HepG2 (cell line): ENCODE measurements around the gene ZNF624. TPM values are rescaled to one million over a fixed set of nuclear protein-coding genes. Genes with fewer than 3 reads are reported as not detected.
A peak's percentile ranks its signal among the peaks of the same experiment; 100 is the strongest.

Source experiments
- ATAC-seq: fragments of 200-7000 bp; cut with Tn5 transposase; 3 replicates; pipeline ENCODE4 v1.9.1; 2020; ENCODE audit warnings: mild to moderate bottlenecking, moderate library complexity
- BruUV-seq: library from RNA; stranded (reverse); fragments of 400-500 nt; replicated peaks from 2 replicates; lab custom pipeline; 2021; lab: Mats Ljungman, UMichigan
- CTCF ChIA-PET: fragments of 300-600 bp; formaldehyde crosslinking; extraction: SDS; loops from one replicate; lab custom pipeline; 2021; ENCODE audit warnings: low total read pairs, inconsistent platforms, low intra/inter-chr PET ratio; lab: Yijun Ruan, JAX
- POLR2A ChIA-PET: fragments of 350-600 bp; sonication (Branson Sonifier 250); formaldehyde crosslinking; loops from one replicate; lab custom pipeline; 2020; ENCODE audit warnings: antibody characterized with exemption, inconsistent platforms; lab: Yijun Ruan, JAX
- DNase-seq: peaks from one replicate; pipeline ENCODE4 v3.0.0-alpha.2; 2015; ENCODE audit warnings: low spot score
- FAIRE-seq: peaks from 3 replicates; lab custom pipeline; 2011; peaks lifted over from hg19 to GRCh38; lab: Jason Lieb, UNC
- H2AFZ ChIP-seq: one replicate; pipeline ENCODE4 v1.6.1; 2011; ENCODE audit warnings: low read length, inconsistent platforms
- H3K27ac ChIP-seq: fragments of 300-600 bp; 3 replicates; pipeline ENCODE4 v1.8.0; 2011; ENCODE audit warnings: mixed run types, mild to moderate bottlenecking, mixed read lengths, low read length, inconsistent platforms; ENCODE audit not compliant: insufficient read depth; ENCODE audit errors: extremely low read length
- H3K27me3 ChIP-seq, 2 experiments: fragments of 200-600 bp in 1 of 2; 2 replicates in 1 of 2; 3 replicates in 1 of 2; pipeline versions ENCODE4 v1.6.0 to v1.8.0; 2011; ENCODE audit warnings: low read length in 2 of 2, mild to moderate bottlenecking in 2 of 2, moderate library complexity in 2 of 2, inconsistent platforms in 1 of 2; ENCODE audit not compliant: insufficient read depth in 2 of 2, control insufficient read depth in 1 of 2
- H3K36me3 ChIP-seq, 2 experiments: fragments of 200-600 bp in 1 of 2; replicated peaks in 1 of 2; 2 replicates in 1 of 2; 3 replicates in 1 of 2; pipeline versions ENCODE4 v1.5.1 to v1.8.0; 2011; ENCODE audit warnings: low read length in 2 of 2, inconsistent platforms in 1 of 2; ENCODE audit not compliant: insufficient read depth in 2 of 2, control insufficient read depth in 1 of 2
- H3K4me1 ChIP-seq: 2 replicates; pipeline ENCODE4 v1.5.1; 2012; ENCODE audit warnings: low read length, inconsistent platforms; ENCODE audit not compliant: insufficient read depth
- H3K4me2 ChIP-seq: 2 replicates; pipeline ENCODE4 v1.6.0; 2011; ENCODE audit warnings: low read depth, low read length, inconsistent platforms
- H3K4me3 ChIP-seq, 3 experiments: fragments of 200-600 bp in 1 of 3; sonication (generic), shearing (Covaris generic) in 1 of 3; replicated peaks in 1 of 3; 2 replicates each; pipeline ENCODE4 v1.5.1; 2011 to 2016; ENCODE audit warnings: low read length in 3 of 3, inconsistent platforms in 2 of 3, low read depth in 2 of 3, mild to moderate bottlenecking in 2 of 3, control low read depth in 1 of 3, mixed read lengths in 1 of 3; ENCODE audit not compliant: insufficient read depth in 1 of 3
- H3K79me2 ChIP-seq: one replicate; pipeline ENCODE4 v1.6.1; 2011; ENCODE audit warnings: low read length, inconsistent platforms; ENCODE audit not compliant: insufficient read depth
- H3K9ac ChIP-seq: 2 replicates; pipeline ENCODE4 v1.6.0; 2011; ENCODE audit warnings: mild to moderate bottlenecking, low read depth, low read length, inconsistent platforms; ENCODE audit not compliant: insufficient read depth
- H3K9me3 ChIP-seq: 2 replicates; pipeline ENCODE4 v1.5.1; 2012; ENCODE audit warnings: mild to moderate bottlenecking, low read length
- H4K20me1 ChIP-seq: 2 replicates; pipeline ENCODE4 v1.6.0; 2011; ENCODE audit warnings: inconsistent platforms, mild to moderate bottlenecking, low read length, moderate library complexity; ENCODE audit not compliant: insufficient read depth
- ARID5B ChIP-seq: IDR thresholded peaks from 2 replicates; pipeline ENCODE4 v1.4.0; 2020; ENCODE audit warnings: mild to moderate bottlenecking, missing genetic modification reagents
- ATF7 ChIP-seq, 2 experiments: fragments of 450-650 bp in 1 of 2; sonication (generic) in 1 of 2; formaldehyde crosslinking in 1 of 2; IDR thresholded peaks; 2 replicates each; pipeline versions ENCODE4 v1.4.0 to v1.6.1; 2016 to 2020; ENCODE audit warnings: antibody characterized with exemption in 1 of 2, mild to moderate bottlenecking in 1 of 2, missing genetic modification reagents in 1 of 2
- CREB1 ChIP-seq, 2 experiments: fragments of 450-650 bp in 1 of 2; IDR thresholded peaks; 2 replicates each; pipeline ENCODE4 v1.6.1; 2016 to 2017; ENCODE audit warnings: control low read depth in 1 of 2, mild to moderate bottlenecking in 1 of 2, missing compliant biosample characterization in 1 of 2, missing genetic modification characterization in 1 of 2
- FOXK1 ChIP-seq: sonication (generic); formaldehyde crosslinking; IDR thresholded peaks from 2 replicates; pipeline ENCODE4 v1.4.0; 2020; ENCODE audit warnings: low read depth, missing genetic modification reagents, borderline replicate concordance
- HDAC1 ChIP-seq: sonication (generic); formaldehyde crosslinking; IDR thresholded peaks from 2 replicates; pipeline ENCODE4 v1.5.1; 2020; ENCODE audit warnings: mild to moderate bottlenecking, missing genetic modification reagents
- MEF2D ChIP-seq: sonication (generic); formaldehyde crosslinking; IDR thresholded peaks from 2 replicates; pipeline ENCODE4 v1.5.1; 2020; ENCODE audit warnings: mild to moderate bottlenecking, missing genetic modification reagents
- TGIF2 ChIP-seq: IDR thresholded peaks from 2 replicates; pipeline ENCODE4 v1.6.1; 2016; ENCODE audit warnings: control low read depth, missing compliant biosample characterization
- WGBS: methylation state at CpG from one replicate; pipeline ENCODE4 v1.1.6; 2017; ENCODE audit warnings: low lambda C conversion rate; 5-methylcytosine and 5-hydroxymethylcytosine counted together
- in situ Hi-C: cut with HindIII; loops from 2 replicates; pipeline ENCODE4 v1.10.0; 2017; ENCODE audit warnings: low pct_unique_long_range_greater_than_20kb; ENCODE audit not compliant: extremely low pct_ligation_motif_present
- intact Hi-C: fragments of 100-400 bp; cut with micrococcal nuclease; formaldehyde crosslinking; loops from one replicate; pipeline ENCODE4 v1.10.0; 2022; ENCODE audit not compliant: unreplicated experiment
- polyA plus RNA-seq, 8 experiments: library from polyadenylated mRNA; depleted of rRNA in 3 of 8; stranded (reverse) in 7 of 8; unstranded in 1 of 8; fragments of >200 nt; fragmentation: Illumina TruSeq in 4 of 8; extraction: Trizol in 4 of 8; gene quantifications; 2 replicates each; pipeline versions ENCODE4 v1.2.1 to v1.2.3, GENCODE V29; 2011 to 2016; ENCODE audit warnings: low read depth in 4 of 8, missing spikeins in 1 of 8, mixed read lengths in 1 of 8; ENCODE audit not compliant: insufficient read depth in 1 of 8
- total RNA-seq, 5 experiments: library from RNA; depleted of rRNA; stranded (reverse); fragments of >200 nt; fragmentation: Illumina TruSeq; extraction: Trizol; gene quantifications; 2 replicates each; pipeline ENCODE4 v1.2.3, GENCODE V29; 2016; ENCODE audit warnings: low read depth in 1 of 5

Gene ZNF624
- total and polyA plus RNA-seq, 2 of the 13 experiments (the other 11 are each of a cell fraction or from before 2014, with no cell fraction given) = 0.75 to 3.5 TPM

- TF ChIP-seq ARID5B (CRISPR knock-in tag) (peak; percentile 65), MEF2D (CRISPR knock-in tag) (0 out of 2 replicates have a peak, but pooled peaks have one; percentile 49), HDAC1 (CRISPR knock-in tag) (peak; percentile 33; the same call in 1 of the 2 replicates)
Measured at GRCh38 chr17:16683290-16684138, 29.9 kb upstream of the ZNF624 start (continued).

GRCh38 chr17:16676676-16677268 is 23.1 kb upstream of the ZNF624 start:
- Histone ChIP-seq H3K9me3 (no peaks in the 10 kb centered on the region), H3K27me3 (peaks cover 0 to 5% of the 10 kb centered on the region in 2 experiments; a peak in 2 of 5 replicates), H3K79me2 (no peaks in the 10 kb centered on the region), H3K4me3 (no peak overlapping the region), H3K9ac (no peak overlapping the region), H3K4me1 (no peaks in the 10 kb centered on the region), H3K27ac (no peak overlapping the region), H3K4me2 (no peak overlapping the region), H2AFZ (no peak overlapping the region), H3K36me3 (no peaks in the 10 kb centered on the region), H4K20me1 (no peaks in the 10 kb centered on the region)
- TF ChIP-seq FOXK1 (CRISPR knock-in tag) (no peak), ATF7 (IDR thresholded peaks at IDR 0.05) (peak; percentile 34; the same call in 1 of the 2 replicates), ATF7 (CRISPR knock-in tag; IDR thresholded peaks at IDR 0.05) (no peak), CREB1 (IDR thresholded peaks at IDR 0.05) (peak; percentile 89), CREB1 (CRISPR knock-in tag; IDR thresholded peaks at IDR 0.05) (no peak), MEF2D (CRISPR knock-in tag) (no peak), TGIF2 (CRISPR knock-in tag) (no peak)
- BruUV-seq = no TSS peak
- intact Hi-C loops (no loop called here), in situ Hi-C loops (no loop called here)
- 18% methylated on average over 6 of the region's 6 CpGs for WGBS
- ChIA-PET POLR2A (no interaction called here), CTCF (no interaction called here)
- FAIRE-seq (no peak), DNase-seq (no peak), ATAC-seq (no peak)
